Measurements from ENCODE around the gene FAM131A. TPM values are rescaled to one million over a fixed set of nuclear protein-coding genes. Genes with fewer than 3 reads are reported as not detected.
"Not testable (repeated sequence)": the region's sequence is repeated elsewhere in the genome, so short reads cannot be mapped to it uniquely, and the experiment has no call there.

FAM131A gene
- total RNA-seq, 1 donor from 2014 or later = 17.0 TPM

GRCh38 chr3:184336547-184337398 lies 627 bp upstream of the FAM131A start:
- Histone ChIP-seq H3K27me3 (ENCODE audit: low read depth) (no peaks in the 10 kb centered on the region), H3K9me3 (no peaks in the 10 kb centered on the region), H3K4me1 (peaks cover 32% of the 10 kb centered on the region), H3K4me3 (peak overlapping the region; percentile 78), H3K27ac (peak overlapping the region; percentile 93), H3K36me3 (peaks cover 42% of the 10 kb centered on the region)
- TF ChIP-seq CTCF (IDR thresholded peaks at IDR 0.05) = no peak
- no peak for DNase-seq
- intact Hi-C loops (cut with DNase I) = no loop called here
- ATAC-seq = peak; percentile 11 to 29

GRCh38 chr3:184337981-184338380 lies 581 bp downstream of the FAM131A start:
- peaks cover 42% of the 10 kb centered on the region for H3K36me3 ChIP-seq
- H3K27me3 ChIP-seq (ENCODE audit: low read depth) = no peaks in the 10 kb centered on the region
- H3K9me3 ChIP-seq = no peaks in the 10 kb centered on the region
- intact Hi-C loops (cut with DNase I) = no loop called here
- H3K4me1 ChIP-seq = peaks cover 32% of the 10 kb centered on the region
- peak overlapping the region; percentile 14 for H3K4me3 ChIP-seq
- no peak for DNase-seq
- H3K27ac ChIP-seq = peak overlapping the region; percentile 93
- no peak for ATAC-seq
- TF ChIP-seq CTCF (IDR thresholded peaks at IDR 0.05) = no peak

- H3K36me3 ChIP-seq = peaks cover 42% of the 10 kb centered on the region
- peak overlapping the region; percentile 93 for H3K27ac ChIP-seq
- no peaks in the 10 kb centered on the region for H3K27me3 ChIP-seq (ENCODE audit: low read depth)
- H3K4me1 ChIP-seq = peaks cover 32% of the 10 kb centered on the region
- peak overlapping the region; percentile 14 for H3K4me3 ChIP-seq
- ATAC-seq (no peak), DNase-seq (no peak)
- TF ChIP-seq CTCF (IDR thresholded peaks at IDR 0.05) = no peak
- no peaks in the 10 kb centered on the region for H3K9me3 ChIP-seq
- intact Hi-C loops (cut with DNase I) = no loop called here
These were observed 1.1 kb downstream of the FAM131A start for GRCh38 chr3:184338511-184338945.

GRCh38 chr3:184339001-184339400 lies 1.6 kb downstream of the FAM131A start:
- Histone ChIP-seq H3K27ac (peak overlapping the region; percentile 93), H3K36me3 (peaks cover 38% of the 10 kb centered on the region), H3K9me3 (no peaks in the 10 kb centered on the region), H3K27me3 (ENCODE audit: low read depth) (no peaks in the 10 kb centered on the region), H3K4me1 (peaks cover 32% of the 10 kb centered on the region), H3K4me3 (peak overlapping the region; percentile 14)
- DNase-seq = no peak
- intact Hi-C loops (cut with DNase I) = no loop called here
- no peak for TF ChIP-seq CTCF (IDR thresholded peaks at IDR 0.05)
- ATAC-seq = no peak

GRCh38 chr3:184339451-184340135 lies 2.2 kb downstream of the FAM131A start:
- DNase-seq; ATAC-seq; H3K4me3 ChIP-seq; H3K27me3 ChIP-seq (ENCODE audit: low read depth); H3K27ac ChIP-seq; intact Hi-C loops (cut with DNase I); H3K9me3 ChIP-seq: not testable (repeated sequence)
- peaks cover 32% of the 10 kb centered on the region for H3K4me1 ChIP-seq
- H3K36me3 ChIP-seq = peaks cover 37% of the 10 kb centered on the region

GRCh38 chr3:184341925-184342324 lies 4.5 kb downstream of the FAM131A start:
- DNase-seq (peak; percentile 84), ATAC-seq (peak; percentile 78 to 86)
- no peak overlapping the region for H3K27ac ChIP-seq
- no peaks in the 10 kb centered on the region for H3K9me3 ChIP-seq
- no peaks in the 10 kb centered on the region for H3K27me3 ChIP-seq (ENCODE audit: low read depth)
- H3K4me1 ChIP-seq = peaks cover 31% of the 10 kb centered on the region
- H3K4me3 ChIP-seq = no peak overlapping the region
- intact Hi-C loops (cut with DNase I) = no loop called here
- H3K36me3 ChIP-seq = peaks cover 33% of the 10 kb centered on the region
- TF ChIP-seq CTCF (IDR thresholded peaks at IDR 0.05) = no peak
